ENCODE results near the gene HLA-C. TPM values are rescaled to one million over a fixed set of nuclear protein-coding genes. Genes with fewer than 3 reads are reported as not detected.

HLA-C gene
- total and polyA plus RNA-seq, 4 experiments from 2014 or later: 1,481 to 2,914 (median 1,631) TPM

DNA sequence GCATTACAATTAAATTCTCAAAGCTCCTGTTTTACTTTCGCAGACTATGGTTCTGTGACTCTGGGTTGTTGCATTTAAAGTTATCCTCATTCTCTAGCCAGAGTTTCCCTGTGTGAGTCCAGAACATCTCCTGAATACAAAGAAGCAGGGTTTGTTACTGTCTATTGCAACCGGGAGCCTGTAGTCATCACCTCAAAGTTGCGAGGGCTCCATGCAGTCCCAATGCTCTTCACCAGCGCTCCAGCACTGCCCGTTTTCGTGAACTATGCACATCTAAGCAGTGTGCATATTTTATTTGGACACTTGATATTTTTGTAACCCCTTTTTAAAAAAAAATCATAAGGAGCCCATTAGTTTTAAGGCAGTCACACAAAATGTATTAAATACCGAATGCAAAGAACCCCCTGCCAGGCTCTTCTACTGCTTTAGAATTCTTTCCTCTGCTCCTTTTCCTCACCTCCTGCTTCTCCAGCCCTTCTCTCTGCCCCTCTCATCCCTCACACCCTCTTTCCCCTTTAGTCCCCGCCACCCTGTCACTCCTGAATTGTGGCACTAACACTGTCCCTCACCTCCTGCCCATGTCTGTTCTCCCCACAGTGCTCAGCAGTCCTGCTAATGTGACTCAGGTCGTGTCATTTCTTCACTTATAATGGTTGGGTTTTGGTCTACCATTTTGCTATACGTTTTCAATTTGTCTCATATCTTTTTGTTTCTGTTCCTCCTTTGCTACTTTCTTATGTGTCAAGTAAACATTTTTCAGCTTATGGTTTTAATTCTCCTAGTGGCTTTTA lies 1.1 kb upstream of the HLA-C start:
- peak overlapping the region; percentile 99 to 100 (median 100) for H3K27ac Mint-ChIP-seq
- CTCF ChIA-PET (ENCODE audit: partially characterized antibody): interaction anchor here (0.7 to 2.1 kb wide), 5 partner anchors 14 to 93 kb away, joined by 3 to 9 read pairs (median 4); no protein-coding TSS in a partner anchor
- Histone ChIP-seq H3K27ac (ENCODE audit: low read depth, low read length) (peak overlapping the region; percentile 100), H3K9me3 (ENCODE audit: control insufficient read depth in 1 of 2, low read length in 2 of 2) (no peaks in the 10 kb centered on the region), H3K4me3 (ENCODE audit: low read length in 2 of 2) (peak overlapping the region; percentile 88 to 94), H3K4me1 (ENCODE audit: insufficient read depth, low read length) (peaks cover 45% of the 10 kb centered on the region), H3K27me3 (ENCODE audit: insufficient read depth, low read length) (no peaks in the 10 kb centered on the region), H3K36me3 (ENCODE audit: insufficient read depth, low read length) (peaks cover 30% of the 10 kb centered on the region)
- H3K4me1 Mint-ChIP-seq: peaks cover 38 to 64% (median 43%) of the 10 kb centered on the region in 4 donors
- peaks cover 0 to 5% of the 10 kb centered on the region in 2 donors for H3K27me3 Mint-ChIP-seq
- intact Hi-C loops (cut with micrococcal nuclease): loop anchor here (1.0 to 5.0 kb wide), 5 partner anchors 34 to 269 kb away; partner anchors contain the start of genes DDX39B and HLA-B
- DNase-seq: peak in 3 of 5 donors; percentile 22 to 30 (median 28)
- peak overlapping the region; percentile 95 to 100 (median 98) for H3K4me3 Mint-ChIP-seq
- POLR2A ChIA-PET (ENCODE audit: partially characterized antibody): interaction anchor here (0.5 to 8.1 kb wide), 31 partner anchors 12 to 658 kb away, joined by 3 to 177 read pairs (median 4); partner anchors contain the start of genes DDX39B, HLA-B and TCF19
- H3K36me3 Mint-ChIP-seq: peaks cover 32 to 45% of the 10 kb centered on the region in 2 donors
- peaks cover 0 to 4% (median 0%) of the 10 kb centered on the region in 8 donors for H3K9me3 Mint-ChIP-seq

DNA sequence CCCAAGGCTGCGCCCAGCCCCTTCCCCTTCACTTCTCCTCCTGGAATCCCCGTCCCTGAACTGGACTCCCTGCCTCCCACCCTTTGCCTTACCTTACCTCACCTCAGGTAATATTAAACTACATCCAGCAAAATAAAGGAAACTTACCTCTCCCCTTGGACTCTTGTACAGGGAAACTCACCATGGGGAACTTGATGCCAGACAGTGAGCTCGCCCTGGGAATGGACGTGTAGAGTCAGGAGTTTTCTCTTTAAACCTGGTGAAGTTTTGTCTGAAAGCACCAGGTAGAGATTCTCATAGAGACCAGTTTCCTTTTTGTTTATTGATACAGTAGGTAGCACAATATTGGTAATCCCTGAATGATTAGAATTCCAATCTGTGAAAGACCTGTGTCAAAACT lies 544 bp upstream of the HLA-C start:
- ChIA-PET POLR2A (ENCODE audit: partially characterized antibody) (interaction anchor here (0.5 to 8.1 kb wide), 24 partner anchors 11 to 657 kb away, joined by 3 to 177 read pairs (median 4); partner anchors contain the start of genes DDX39B and HLA-B), CTCF (ENCODE audit: partially characterized antibody) (interaction anchor here (0.9 to 2.1 kb wide), 3 partner anchors 69 to 94 kb away, joined by 4 to 9 read pairs (median 4); no protein-coding TSS in a partner anchor)
- Histone ChIP-seq H3K27ac (ENCODE audit: low read depth, low read length) (peak overlapping the region; percentile 100), H3K4me1 (ENCODE audit: insufficient read depth, low read length) (peaks cover 51% of the 10 kb centered on the region), H3K9me3 (ENCODE audit: control insufficient read depth in 1 of 2, low read length in 2 of 2) (no peaks in the 10 kb centered on the region), H3K27me3 (ENCODE audit: insufficient read depth, low read length) (no peaks in the 10 kb centered on the region), H3K36me3 (ENCODE audit: insufficient read depth, low read length) (peaks cover 34% of the 10 kb centered on the region), H3K4me3 (ENCODE audit: low read length in 2 of 2) (peak overlapping the region; percentile 88 to 94)
- intact Hi-C loops (cut with micrococcal nuclease): loop anchor here (1.0 to 5.0 kb wide), 5 partner anchors 35 to 270 kb away; partner anchors contain the start of genes DDX39B and HLA-B
- Mint-ChIP-seq H3K9me3 (peaks cover 0 to 4% (median 0%) of the 10 kb centered on the region in 8 donors), H3K27me3 (peaks cover 0 to 5% of the 10 kb centered on the region in 2 donors), H3K36me3 (peaks cover 38 to 51% of the 10 kb centered on the region in 2 donors), H3K4me1 (peaks cover 43 to 70% (median 49%) of the 10 kb centered on the region in 4 donors), H3K27ac (peak overlapping the region; percentile 99 to 100 (median 100)), H3K4me3 (peak overlapping the region; percentile 95 to 100 (median 98))
- DNase-seq: peak in 1 of 5 donors; percentile 29

DNA sequence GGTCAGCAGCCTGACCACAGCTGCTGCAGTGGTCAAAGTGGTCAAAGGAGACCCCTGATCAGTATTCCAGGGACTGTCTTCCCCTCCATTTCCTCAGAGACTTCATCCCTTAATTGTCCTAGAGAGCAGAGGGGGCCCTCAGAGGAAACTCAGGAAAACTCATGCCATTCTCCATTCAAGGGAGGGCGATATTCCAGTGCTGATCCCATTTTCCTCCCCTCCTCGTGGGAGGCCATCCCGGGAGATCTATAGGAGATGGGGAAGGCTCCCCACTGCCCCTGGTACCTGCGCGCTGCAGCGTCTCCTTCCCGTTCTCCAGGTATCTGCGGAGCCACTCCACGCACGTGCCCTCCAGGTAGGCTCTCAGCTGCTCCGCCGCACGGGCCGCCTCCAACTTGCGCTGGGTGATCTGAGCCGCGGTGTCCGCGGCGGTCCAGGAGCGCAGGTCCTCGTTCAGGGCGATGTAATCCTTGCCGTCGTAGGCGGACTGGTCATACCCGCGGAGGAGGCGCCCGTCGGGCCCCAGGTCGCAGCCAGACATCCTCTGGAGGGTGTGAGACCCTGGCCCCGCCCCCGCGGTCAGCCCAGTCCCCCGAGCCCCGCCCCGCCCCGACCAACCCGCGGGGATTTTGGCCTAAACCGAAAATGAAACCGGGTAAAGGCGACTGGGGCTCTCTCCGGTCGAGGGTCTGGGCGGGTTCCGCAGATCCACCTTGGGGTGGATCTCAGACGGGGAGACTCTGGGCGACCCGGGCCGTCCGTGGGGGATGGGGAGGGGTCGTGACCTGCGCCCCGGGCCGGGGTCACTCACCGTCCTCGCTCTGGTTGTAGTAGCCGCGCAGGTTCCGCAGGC lies 878 bp downstream of the HLA-C start:
- Mint-ChIP-seq H3K27ac (peak overlapping the region; percentile 99 to 100 (median 100)), H3K9me3 (peaks cover 0 to 2% (median 0%) of the 10 kb centered on the region in 8 donors), H3K4me3 (peak overlapping the region; percentile 95 to 100 (median 98)), H3K4me1 (peaks cover 42 to 82% (median 54%) of the 10 kb centered on the region in 4 donors), H3K36me3 (peaks cover 42 to 61% of the 10 kb centered on the region in 2 donors), H3K27me3 (no peaks in the 10 kb centered on the region)
- peak; percentile 34 to 86 (median 60) for DNase-seq
- Histone ChIP-seq H3K27me3 (ENCODE audit: insufficient read depth, low read length) (no peaks in the 10 kb centered on the region), H3K9me3 (ENCODE audit: control insufficient read depth in 1 of 2, low read length in 2 of 2) (no peaks in the 10 kb centered on the region), H3K4me3 (ENCODE audit: low read length in 2 of 2) (peak overlapping the region; percentile 81 to 94), H3K27ac (ENCODE audit: low read depth, low read length) (peak overlapping the region; percentile 100), H3K36me3 (ENCODE audit: insufficient read depth, low read length) (peaks cover 34% of the 10 kb centered on the region), H3K4me1 (ENCODE audit: insufficient read depth, low read length) (peaks cover 51% of the 10 kb centered on the region)
- intact Hi-C loops (cut with micrococcal nuclease): loop anchor here (1.0 to 5.0 kb wide), 4 partner anchors 36 to 271 kb away; partner anchors contain the start of genes DDX39B and TCF19
- ChIA-PET CTCF (ENCODE audit: partially characterized antibody) (no interaction called here), POLR2A (ENCODE audit: partially characterized antibody) (interaction anchor here (1.3 to 8.1 kb wide), 8 partner anchors 11 to 86 kb away, joined by 3 to 177 read pairs (median 13); partner anchors contain the start of gene HLA-B)

DNA sequence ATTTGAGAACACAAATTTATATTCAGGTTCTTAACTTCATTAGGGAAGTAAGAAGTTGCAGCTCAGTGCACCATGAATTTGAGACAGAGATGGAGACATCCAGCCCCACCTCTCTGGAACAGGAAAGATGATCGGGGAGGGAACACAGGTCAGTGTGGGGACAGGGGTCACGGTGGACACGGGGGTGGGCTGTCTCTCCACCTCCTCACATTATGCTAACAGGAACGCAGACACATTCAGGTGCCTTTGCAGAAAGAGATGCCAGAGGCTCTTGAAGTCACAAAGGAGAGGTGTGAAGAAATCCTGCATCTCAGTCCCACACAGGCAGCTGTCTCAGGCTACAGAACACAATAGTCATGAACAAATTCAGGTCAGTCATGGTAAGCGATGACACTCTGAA lies 3.1 kb downstream of the HLA-C start:
- Mint-ChIP-seq H3K4me1 (peaks cover 33 to 75% (median 50%) of the 10 kb centered on the region in 4 donors), H3K4me3 (peak overlapping the region; percentile 82 to 99 (median 97)), H3K9me3 (peaks cover 0 to 10% (median 4%) of the 10 kb centered on the region in 8 donors), H3K27ac (peak overlapping the region; percentile 87 to 100 (median 92)), H3K36me3 (peaks cover 42 to 65% of the 10 kb centered on the region in 2 donors), H3K27me3 (no peaks in the 10 kb centered on the region)
- peaks cover 45% of the 10 kb centered on the region for H3K4me1 ChIP-seq (ENCODE audit: insufficient read depth, low read length)
- ChIA-PET POLR2A (ENCODE audit: partially characterized antibody) (interaction anchor here (1.2 to 8.1 kb wide), 14 partner anchors 9 to 777 kb away, joined by 3 to 177 read pairs (median 4); no protein-coding TSS in a partner anchor), CTCF (ENCODE audit: partially characterized antibody) (interaction anchor here (0.7 to 2.2 kb wide), 3 partner anchors 9 to 98 kb away, joined by 3 to 6 read pairs (median 3); no protein-coding TSS in a partner anchor)
- H3K36me3 ChIP-seq (ENCODE audit: insufficient read depth, low read length): peaks cover 34% of the 10 kb centered on the region
- intact Hi-C loops (cut with micrococcal nuclease): no loop called here
- DNase-seq: no peak
- peak overlapping the region; percentile 100 for H3K27ac ChIP-seq (ENCODE audit: low read depth, low read length)
- peak overlapping the region in 1 of 2 donors; percentile 11 for H3K4me3 ChIP-seq (ENCODE audit: low read length in 2 of 2)
- no peaks in the 10 kb centered on the region for H3K27me3 ChIP-seq (ENCODE audit: insufficient read depth, low read length)
- H3K9me3 ChIP-seq (ENCODE audit: control insufficient read depth in 1 of 2, low read length in 2 of 2): no peaks in the 10 kb centered on the region

DNA sequence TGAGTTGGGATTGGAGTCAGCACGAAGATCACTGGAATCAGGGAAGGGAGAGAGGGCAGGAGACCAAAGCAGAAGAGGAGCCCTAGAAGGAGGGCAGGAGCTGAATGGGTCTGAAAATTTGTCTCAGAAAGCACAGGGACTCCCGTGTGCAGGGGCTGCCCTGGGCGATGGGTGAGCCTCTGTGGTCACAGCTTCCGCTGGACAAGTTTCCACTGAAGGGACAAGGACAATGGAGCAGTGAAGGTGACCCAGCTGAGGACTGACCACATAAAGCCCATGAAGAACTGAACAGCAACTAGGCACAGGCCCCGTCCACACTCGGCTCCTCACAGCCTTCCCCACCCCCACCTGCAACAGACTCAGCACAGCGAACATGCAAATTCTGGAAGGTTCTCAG lies 3.5 kb downstream of the HLA-C start:
- H3K27me3 Mint-ChIP-seq: no peaks in the 10 kb centered on the region
- Histone ChIP-seq H3K36me3 (ENCODE audit: insufficient read depth, low read length) (peaks cover 34% of the 10 kb centered on the region), H3K4me1 (ENCODE audit: insufficient read depth, low read length) (peaks cover 40% of the 10 kb centered on the region), H3K9me3 (ENCODE audit: control insufficient read depth in 1 of 2, low read length in 2 of 2) (no peaks in the 10 kb centered on the region), H3K4me3 (ENCODE audit: low read length in 2 of 2) (no peak overlapping the region), H3K27me3 (ENCODE audit: insufficient read depth, low read length) (no peaks in the 10 kb centered on the region), H3K27ac (ENCODE audit: low read depth, low read length) (no peak overlapping the region)
- POLR2A ChIA-PET (ENCODE audit: partially characterized antibody): interaction anchor here (1.3 to 8.1 kb wide), 10 partner anchors 8 to 776 kb away, joined by 3 to 177 read pairs (median 10); no protein-coding TSS in a partner anchor
- no peak for DNase-seq
- H3K4me3 Mint-ChIP-seq: peak overlapping the region; percentile 71 to 99 (median 96)
- peaks cover 42 to 65% of the 10 kb centered on the region in 2 donors for H3K36me3 Mint-ChIP-seq
- peaks cover 31 to 70% (median 47%) of the 10 kb centered on the region in 4 donors for H3K4me1 Mint-ChIP-seq
- CTCF ChIA-PET (ENCODE audit: partially characterized antibody): interaction anchor here (2.2 kb wide), 1 partner anchor 98 kb away, joined by 6 read pairs; no protein-coding TSS in a partner anchor
- intact Hi-C loops (cut with micrococcal nuclease): no loop called here
- peaks cover 0 to 13% (median 6%) of the 10 kb centered on the region in 8 donors for H3K9me3 Mint-ChIP-seq
- peak overlapping the region; percentile 28 to 100 (median 81) for H3K27ac Mint-ChIP-seq

DNA sequence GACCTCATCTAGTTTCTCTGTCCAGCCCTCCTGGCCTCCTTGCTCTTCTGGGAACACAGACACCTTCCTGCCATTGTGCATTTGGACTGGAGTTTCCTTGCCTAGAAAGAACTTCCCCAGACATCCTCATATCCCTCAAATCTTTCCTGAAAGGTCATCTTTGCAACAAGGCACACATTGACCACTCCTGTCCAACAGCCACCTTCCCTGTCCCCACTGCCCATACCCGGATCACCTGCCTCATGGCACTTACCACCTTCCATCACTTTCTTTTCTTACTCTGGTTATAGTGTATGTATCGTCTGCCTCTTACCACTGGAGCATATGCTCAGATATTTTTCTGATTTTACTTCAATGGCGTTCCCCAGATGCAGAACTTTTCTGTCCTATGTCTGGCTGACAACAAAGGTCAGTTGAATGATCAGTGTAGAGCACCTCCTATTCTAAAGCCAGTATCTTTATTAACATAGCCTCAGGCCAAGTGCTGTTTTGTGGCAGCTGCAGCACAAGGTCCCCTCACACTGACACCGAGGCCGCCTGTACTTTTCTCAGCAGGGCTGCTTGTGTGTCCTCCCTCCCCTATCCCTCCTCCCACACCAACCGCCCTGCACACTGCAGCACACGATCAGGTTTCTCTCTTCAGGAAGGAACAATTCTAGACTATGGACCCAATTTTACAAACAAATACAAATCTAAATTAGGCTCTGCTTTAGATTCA lies 4.1 kb downstream of the HLA-C start:
- peak in 4 of 5 donors; percentile 28 to 55 (median 40) for DNase-seq
- ChIA-PET CTCF (ENCODE audit: partially characterized antibody) (interaction anchor here (2.2 kb wide), 1 partner anchor 99 kb away, joined by 6 read pairs; no protein-coding TSS in a partner anchor), POLR2A (ENCODE audit: partially characterized antibody) (interaction anchor here (2.1 to 8.1 kb wide), 6 partner anchors 8 to 99 kb away, joined by 5 to 177 read pairs (median 44); no protein-coding TSS in a partner anchor)
- no peak overlapping the region for H3K27ac ChIP-seq (ENCODE audit: low read depth, low read length)
- no peaks in the 10 kb centered on the region for H3K9me3 ChIP-seq (ENCODE audit: control insufficient read depth in 1 of 2, low read length in 2 of 2)
- peaks cover 25 to 65% (median 43%) of the 10 kb centered on the region in 4 donors for H3K4me1 Mint-ChIP-seq
- H3K27ac Mint-ChIP-seq: peak overlapping the region; percentile 28 to 100 (median 81)
- H3K36me3 Mint-ChIP-seq: peaks cover 42 to 62% of the 10 kb centered on the region in 2 donors
- H3K36me3 ChIP-seq (ENCODE audit: insufficient read depth, low read length): peaks cover 34% of the 10 kb centered on the region
- H3K27me3 ChIP-seq (ENCODE audit: insufficient read depth, low read length): no peaks in the 10 kb centered on the region
- intact Hi-C loops (cut with micrococcal nuclease): no loop called here
- H3K4me3 Mint-ChIP-seq: peak overlapping the region; percentile 71 to 99 (median 96)
- H3K4me3 ChIP-seq (ENCODE audit: low read length in 2 of 2): no peak overlapping the region
- H3K27me3 Mint-ChIP-seq: no peaks in the 10 kb centered on the region
- H3K9me3 Mint-ChIP-seq: peaks cover 0 to 19% (median 11%) of the 10 kb centered on the region in 8 donors
- peaks cover 35% of the 10 kb centered on the region for H3K4me1 ChIP-seq (ENCODE audit: insufficient read depth, low read length)

Measured in CD4-positive, alpha-beta memory T cell (primary cell).